ENCODE measurements around the gene LRRTM2.

DNA sequence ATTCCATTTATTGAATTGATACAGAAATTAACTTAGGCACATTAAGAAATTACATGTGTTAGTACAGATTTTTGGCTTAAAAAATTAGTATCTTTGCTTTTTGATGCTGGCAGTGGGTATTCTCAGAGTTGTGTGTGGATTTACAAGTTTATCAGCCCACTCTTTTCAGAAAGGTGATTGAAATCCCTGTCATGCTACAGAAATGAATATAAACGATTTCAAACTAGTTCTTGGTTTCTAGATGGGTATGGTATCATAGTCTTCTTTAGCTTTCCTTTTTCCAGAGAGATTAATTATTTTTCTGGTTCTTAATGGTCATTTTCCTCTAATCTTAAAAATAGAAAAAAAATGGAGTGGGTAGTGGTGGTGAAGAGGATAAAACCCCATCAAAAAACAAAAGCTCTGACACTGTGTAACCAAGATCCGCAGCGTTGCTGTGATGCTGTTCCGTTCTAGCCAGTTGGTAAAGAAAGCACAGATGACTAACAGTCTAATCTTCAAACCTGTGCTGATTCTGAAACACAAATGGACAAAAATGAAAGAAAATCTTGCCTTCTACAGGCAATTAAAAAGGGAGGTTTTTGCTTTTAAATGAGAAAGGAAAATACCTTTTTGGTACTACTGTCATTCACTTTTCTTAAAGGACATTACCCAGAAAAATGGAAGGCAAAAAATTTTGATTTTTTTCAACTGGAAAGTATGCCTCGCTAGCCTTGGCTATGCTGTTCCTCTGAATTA is 5.2 kb downstream of the LRRTM2 start:
- TF ChIP-seq POLR2A (IDR thresholded peaks at IDR 0.05) (no peak), CTCF (IDR thresholded peaks at IDR 0.05) (no peak)

Measured in gastroesophageal sphincter (tissue), 3 donors.